Hepatocyte (in vitro differentiated cells): Measurements from ENCODE around the gene STKLD1.

ENCODE experiments used
- EZH2 ChIP-seq: fragments of 200-600 bp; sonication (generic); IDR thresholded peaks from 2 replicates; pipeline ENCODE4 v1.6.1; 2016; ENCODE audit warnings: antibody characterized with exemption, mild to moderate bottlenecking, borderline replicate concordance
- TF ChIP-seq, protein P1 (sequence below): fragments of 200-600 bp; sonication (generic); IDR thresholded peaks from 2 replicates; pipeline ENCODE4 v1.5.1; 2016; ENCODE audit warnings: antibody characterized with exemption, mild to moderate bottlenecking; ENCODE audit not compliant: poor library complexity

DNA sequence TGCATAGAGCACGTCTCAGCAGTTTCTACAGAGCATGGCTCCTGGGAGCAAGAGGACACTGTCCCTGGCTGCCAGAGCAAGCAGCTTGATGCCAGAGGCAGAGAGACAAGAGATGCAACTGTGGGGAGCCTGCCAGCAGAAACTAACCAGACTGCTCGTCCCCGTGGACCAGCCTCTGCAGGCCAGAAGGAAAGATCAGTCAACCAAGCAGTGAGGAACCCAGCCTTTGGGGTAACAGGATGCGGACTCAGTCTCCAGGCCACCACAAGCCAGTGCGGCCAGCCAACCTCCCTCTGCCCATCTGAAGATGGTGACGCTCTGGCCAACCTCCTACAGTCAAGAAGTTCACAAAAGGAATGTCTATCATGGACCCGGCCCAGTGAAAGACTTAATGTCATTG, 4.0 kb upstream of the STKLD1 start:
- TF ChIP-seq, protein P1, sequence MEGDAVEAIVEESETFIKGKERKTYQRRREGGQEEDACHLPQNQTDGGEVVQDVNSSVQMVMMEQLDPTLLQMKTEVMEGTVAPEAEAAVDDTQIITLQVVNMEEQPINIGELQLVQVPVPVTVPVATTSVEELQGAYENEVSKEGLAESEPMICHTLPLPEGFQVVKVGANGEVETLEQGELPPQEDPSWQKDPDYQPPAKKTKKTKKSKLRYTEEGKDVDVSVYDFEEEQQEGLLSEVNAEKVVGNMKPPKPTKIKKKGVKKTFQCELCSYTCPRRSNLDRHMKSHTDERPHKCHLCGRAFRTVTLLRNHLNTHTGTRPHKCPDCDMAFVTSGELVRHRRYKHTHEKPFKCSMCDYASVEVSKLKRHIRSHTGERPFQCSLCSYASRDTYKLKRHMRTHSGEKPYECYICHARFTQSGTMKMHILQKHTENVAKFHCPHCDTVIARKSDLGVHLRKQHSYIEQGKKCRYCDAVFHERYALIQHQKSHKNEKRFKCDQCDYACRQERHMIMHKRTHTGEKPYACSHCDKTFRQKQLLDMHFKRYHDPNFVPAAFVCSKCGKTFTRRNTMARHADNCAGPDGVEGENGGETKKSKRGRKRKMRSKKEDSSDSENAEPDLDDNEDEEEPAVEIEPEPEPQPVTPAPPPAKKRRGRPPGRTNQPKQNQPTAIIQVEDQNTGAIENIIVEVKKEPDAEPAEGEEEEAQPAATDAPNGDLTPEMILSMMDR: no peak
- no peak for TF ChIP-seq EZH2
